Inferior parietal cortex (tissue), 1 donor: Measurements from ENCODE around the gene NR4A3.
A peak's percentile ranks its signal among the peaks of the same experiment; 100 is the strongest.

Source experiments
- DNase-seq: peaks from one replicate; pipeline ENCODE4 v3.0.0-alpha.2; 2016; ENCODE audit errors: extremely low spot score

The NR4A3 gene

GRCh38 chr9:99873943-99874584 is 52.4 kb downstream of the NR4A3 start:
- DNase-seq = no peak

GRCh38 chr9:99876190-99876589 is 54.5 kb downstream of the NR4A3 start:
- DNase-seq = no peak

- DNase-seq = no peak
These were observed 57.0 kb downstream of the NR4A3 start for GRCh38 chr9:99878651-99879050.

GRCh38 chr9:99881769-99882168 is 60.1 kb downstream of the NR4A3 start:
- DNase-seq = no peak

- no peak for DNase-seq
These were observed 64.1 kb downstream of the NR4A3 start for GRCh38 chr9:99885747-99886146.

GRCh38 chr9:99889120-99889519 is 67.4 kb downstream of the NR4A3 start:
- no peak for DNase-seq

- no peak for DNase-seq
These were observed 73.1 kb downstream of the NR4A3 start for GRCh38 chr9:99894826-99895225.

GRCh38 chr9:99895510-99895909 is 73.8 kb downstream of the NR4A3 start:
- DNase-seq = no peak

GRCh38 chr9:99896119-99896518 is 74.4 kb downstream of the NR4A3 start:
- DNase-seq = no peak

- DNase-seq = no peak
These were observed 81.7 kb downstream of the NR4A3 start for GRCh38 chr9:99903393-99903792.

GRCh38 chr9:99905833-99906402 is 84.2 kb downstream of the NR4A3 start:
- DNase-seq = peak; percentile 16

GRCh38 chr9:99906403-99907207 is 84.9 kb downstream of the NR4A3 start, which contains the start of gene STX17:
STX17 (plus strand) TSS chr9:99906654; CDS start chr9:99915240, 8,586 bp downstream.
- DNase-seq = peak; percentile 64

GRCh38 chr9:99907208-99907532 is 85.5 kb downstream of the NR4A3 start:
- peak; percentile 13 for DNase-seq

- DNase-seq = no peak
These were observed 89.9 kb downstream of the NR4A3 start for GRCh38 chr9:99911600-99911999.
